CD4-positive, alpha-beta T cell treated with Interleukin-1 beta for 1 hour (primary cell): ENCODE measurements around the gene GPR21.

Experiments
- DNase-seq, 2 donors: peaks; one replicate each; pipeline ENCODE4 v3.0.0-alpha.2; 2020 to 2022

The GPR21 gene

DNA sequence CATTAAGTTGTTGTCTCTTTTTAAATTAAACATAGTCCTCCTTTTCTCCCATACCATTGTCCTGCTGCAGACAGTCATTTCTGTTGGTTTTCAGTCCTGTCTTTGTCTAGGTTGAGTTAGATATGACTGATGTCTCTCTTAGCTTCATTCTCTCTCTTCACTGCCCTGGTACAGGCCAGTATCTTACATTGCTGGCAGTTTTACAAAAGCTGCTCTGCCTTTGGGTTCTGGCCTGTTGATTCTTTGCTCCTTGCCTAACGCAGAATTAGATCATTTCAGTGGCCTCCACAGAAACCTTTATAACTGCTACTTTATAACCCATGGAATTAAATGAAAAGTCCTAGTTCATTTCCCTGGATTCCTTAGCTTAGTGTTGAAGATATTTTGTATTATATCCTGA is 33.7 kb downstream of the GPR21 start:
- no peak for DNase-seq

GRCh38 chr9:123069010-123069481 is 35.6 kb downstream of the GPR21 start:
- DNase-seq, result no peak

DNA sequence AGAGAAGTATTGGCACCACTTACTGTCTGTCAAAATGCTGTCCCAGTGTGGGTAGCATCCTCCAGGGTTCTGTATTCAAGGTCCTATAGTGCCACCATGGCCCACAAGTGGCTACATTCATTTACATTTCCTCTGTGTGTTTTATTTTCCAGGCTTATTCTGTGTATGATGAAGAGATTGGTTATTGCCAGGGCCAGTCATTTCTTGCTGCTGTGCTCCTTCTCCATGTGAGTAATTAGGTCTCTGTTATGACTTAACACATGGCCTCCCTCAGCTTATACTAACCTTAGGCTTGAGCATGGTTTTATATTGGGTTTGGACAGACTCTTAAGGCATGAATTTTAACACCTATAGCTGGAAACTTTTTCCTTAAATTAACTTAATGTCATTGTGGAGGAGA is 36.7 kb downstream of the GPR21 start:
- DNase-seq, result no peak

DNA sequence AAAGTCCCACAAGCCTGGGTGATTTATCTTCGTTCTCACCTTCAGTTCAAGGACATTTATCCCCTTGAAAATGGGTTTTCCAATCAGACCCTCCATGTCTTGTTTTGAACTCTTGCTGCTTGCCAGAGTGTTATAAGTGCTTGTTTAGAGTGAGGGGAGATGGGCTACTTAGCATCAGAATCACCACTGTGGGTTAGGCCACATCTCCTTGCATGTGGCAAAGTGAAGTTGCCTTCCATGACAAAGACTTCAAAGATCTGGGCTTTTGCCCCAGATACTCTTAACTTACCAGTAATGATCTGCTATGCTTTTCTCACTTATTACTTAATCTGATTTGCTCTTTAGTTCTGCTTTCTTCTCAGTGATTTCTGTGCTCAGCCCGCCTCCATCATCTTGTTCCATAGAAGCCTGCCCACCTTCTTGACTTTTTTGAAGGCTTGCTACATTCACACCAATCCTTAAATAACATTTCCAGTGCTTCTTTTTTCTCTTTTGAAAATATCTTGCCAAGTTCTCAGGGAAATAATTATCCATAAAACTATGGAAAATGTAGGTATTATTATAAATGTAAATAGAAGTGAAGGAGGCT is 39.0 kb downstream of the GPR21 start:
- DNase-seq, result no peak

DNA sequence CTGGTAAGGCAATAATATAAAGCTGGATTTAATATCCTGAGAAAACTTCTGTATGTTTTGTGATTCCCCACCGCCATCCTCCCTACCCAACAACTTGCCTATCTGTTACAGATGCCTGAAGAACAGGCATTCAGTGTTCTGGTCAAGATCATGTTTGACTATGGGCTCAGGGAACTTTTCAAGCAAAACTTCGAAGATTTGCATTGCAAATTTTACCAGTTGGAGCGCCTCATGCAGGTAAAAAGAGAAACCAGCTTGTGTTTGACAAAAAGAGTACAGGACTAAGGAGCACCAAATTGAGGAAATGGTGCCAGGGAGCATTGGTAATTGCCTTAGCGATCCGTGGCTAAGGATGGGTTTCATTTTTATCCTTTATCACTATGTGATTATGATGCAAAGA is 40.0 kb downstream of the GPR21 start:
- DNase-seq, result no peak

GRCh38 chr9:123073991-123074422 is 40.5 kb downstream of the GPR21 start:
- no peak for DNase-seq

DNA sequence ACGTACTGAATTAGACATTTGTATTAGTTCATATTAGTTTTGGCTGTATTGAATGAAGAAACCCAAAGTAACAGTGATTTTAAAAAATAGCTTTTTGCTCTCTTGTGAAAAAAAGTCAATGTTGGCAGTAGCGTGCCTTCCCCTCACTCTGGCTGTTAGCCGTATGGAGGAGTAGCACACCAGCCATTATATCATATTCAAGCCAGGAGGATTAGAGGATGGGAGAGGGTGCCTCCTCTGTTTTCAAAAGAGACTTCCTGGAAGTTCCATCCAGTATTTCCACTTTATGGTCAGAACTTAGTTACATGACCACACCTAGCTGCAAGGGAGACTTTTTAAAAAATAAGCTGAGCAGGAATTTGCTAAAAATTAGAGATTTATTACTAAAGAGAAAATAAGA is 41.2 kb downstream of the GPR21 start:
- DNase-seq, result no peak

DNA sequence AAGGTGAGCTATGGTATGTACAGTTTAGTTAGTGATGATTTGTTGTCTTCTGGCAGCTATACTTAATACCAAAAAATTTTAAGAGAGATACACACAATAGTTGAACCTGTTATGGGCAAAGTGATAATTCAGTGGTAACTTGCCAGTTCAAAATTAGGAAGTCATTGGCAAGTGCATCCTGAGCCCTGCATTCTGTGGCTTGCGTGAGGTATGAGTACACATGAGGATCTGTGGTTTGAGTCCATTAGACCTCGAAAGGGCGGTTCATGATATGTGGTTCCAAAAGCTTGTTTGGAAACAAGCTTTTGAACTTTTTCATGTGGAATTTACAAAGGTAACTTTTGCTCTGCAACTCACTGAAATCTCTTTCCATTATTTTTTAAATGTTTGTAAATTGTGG is 47.0 kb downstream of the GPR21 start:
- no peak for DNase-seq

- DNase-seq, result peak in 1 of 2 donors; percentile 16
Observed at GRCh38 chr9:123081824-123082223, 48.4 kb downstream of the GPR21 start.

DNA sequence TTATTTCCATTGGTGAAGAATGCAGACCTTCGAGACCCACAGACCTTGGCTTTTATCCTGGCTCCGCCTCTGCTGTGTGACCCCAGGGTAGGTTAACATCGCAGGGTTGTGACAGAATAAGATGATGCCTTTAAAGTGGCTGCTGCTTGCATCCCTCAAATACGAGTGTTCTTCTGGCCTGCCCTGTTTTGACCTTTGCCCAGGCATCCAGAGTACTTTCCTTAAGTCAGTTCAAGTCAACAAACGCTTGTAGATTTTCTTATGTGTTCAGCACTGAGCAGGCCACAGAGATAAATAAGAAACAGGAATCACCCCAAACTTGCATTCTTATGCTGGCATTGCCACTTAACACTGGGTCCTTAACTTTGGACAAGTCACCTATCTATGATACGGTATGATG is 50.2 kb downstream of the GPR21 start:
- DNase-seq, result no peak

GRCh38 chr9:123084256-123084655 is 50.8 kb downstream of the GPR21 start:
- no peak for DNase-seq
